ENCODE measurements around the gene PLCH1. TPM values are rescaled to one million over a fixed set of nuclear protein-coding genes. Genes with fewer than 3 reads are reported as not detected.

The PLCH1 gene
- total RNA-seq, 2 experiments from 2014 or later = 0.06 TPM; not detected in 1

- CTCF ChIA-PET (ENCODE audit: unreplicated experiment) = no interaction called here
- TF ChIP-seq EZH2phosphoT487 (IDR thresholded peaks at IDR 0.05; ENCODE audit: borderline replicate concordance, low read depth, low read length) (no peak), CTCF (conservative IDR thresholded peaks at IDR 0.05; ENCODE audit: low read length) (no peak)
- no peaks in the 10 kb centered on the region for H4K20me1 ChIP-seq (ENCODE audit: insufficient read depth, low read length)
- H3K4me2 ChIP-seq (ENCODE audit: low read length) = no peak overlapping the region
- H2AFZ ChIP-seq (ENCODE audit: low read length) = no peak overlapping the region
- no peaks in the 10 kb centered on the region for H3K9me3 ChIP-seq (ENCODE audit: low read length)
- no TSS peak for BruUV-seq (replicated peaks)
- no peak overlapping the region for H3K4me3 ChIP-seq (ENCODE audit: low read depth, low read length, poor library complexity, severe bottlenecking)
- no peaks in the 10 kb centered on the region for H3K4me1 ChIP-seq (ENCODE audit: insufficient read depth, low read length, poor library complexity, severe bottlenecking)
- no peaks in the 10 kb centered on the region for H3K79me2 ChIP-seq (ENCODE audit: insufficient read depth, low read depth, low read length)
- DNase-seq (ENCODE audit: low spot score) = no peak
- no peaks in the 10 kb centered on the region for H3K9me2 ChIP-seq (ENCODE audit: insufficient read depth, low read length)
- H3K36me3 ChIP-seq (ENCODE audit: insufficient read depth, low read length) = no peaks in the 10 kb centered on the region
- H3K27ac ChIP-seq (ENCODE audit: low read depth, low read length, poor library complexity, severe bottlenecking) = no peak overlapping the region
- intact Hi-C loops (cut with micrococcal nuclease; ENCODE audit: unreplicated experiment) = no loop called here
- POLR2A ChIA-PET = interaction anchor here (1.1 kb wide), 1 partner anchor 35 kb away, joined by 4 read pairs; no protein-coding TSS in a partner anchor
Measured at GRCh38 chr3:155428563-155428962, 316.3 kb downstream of the PLCH1 start.

DNA sequence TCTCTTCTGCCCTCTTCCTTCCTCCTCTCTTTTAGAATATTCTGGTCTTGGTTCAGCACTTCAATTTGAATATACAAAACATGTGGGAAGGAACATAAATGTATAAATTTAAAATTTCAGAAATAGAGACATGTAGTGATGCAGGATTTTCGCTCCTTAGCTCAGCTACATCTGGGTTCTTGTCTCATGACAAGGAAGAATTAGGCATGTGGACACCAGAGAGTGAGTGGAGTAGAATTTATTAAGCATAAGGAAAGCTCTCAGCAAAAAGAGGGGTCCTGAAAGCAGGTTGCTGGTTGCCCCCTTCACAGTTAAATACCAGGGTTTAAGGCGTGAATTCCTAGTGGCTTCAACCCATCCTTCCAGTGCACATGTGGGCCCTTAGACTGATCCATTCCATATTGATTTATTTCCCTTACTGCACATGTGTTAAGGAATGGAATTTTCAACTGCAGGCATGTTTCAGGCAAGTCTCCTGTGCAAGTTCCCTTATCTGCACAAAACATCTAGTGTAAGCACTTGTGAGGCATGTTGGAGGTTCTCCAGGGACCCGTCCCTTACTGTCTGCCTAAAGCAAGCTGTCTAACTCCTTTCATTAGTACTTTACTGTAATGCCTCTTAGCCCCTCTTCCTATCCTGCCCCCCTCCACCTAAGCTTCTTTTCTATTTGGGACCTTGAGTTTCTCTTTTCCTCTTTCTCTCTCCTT lies 318.2 kb downstream of the PLCH1 start:
- ChIA-PET POLR2A (no interaction called here), CTCF (ENCODE audit: unreplicated experiment) (no interaction called here)
- BruUV-seq (replicated peaks) = no TSS peak
- Histone ChIP-seq H3K9me3 (ENCODE audit: low read length) (no peaks in the 10 kb centered on the region), H4K20me1 (ENCODE audit: insufficient read depth, low read length) (no peaks in the 10 kb centered on the region), H3K4me2 (ENCODE audit: low read length) (no peak overlapping the region), H3K27ac (ENCODE audit: low read depth, low read length, poor library complexity, severe bottlenecking) (no peak overlapping the region), H3K79me2 (ENCODE audit: insufficient read depth, low read depth, low read length) (no peaks in the 10 kb centered on the region), H2AFZ (ENCODE audit: low read length) (no peak overlapping the region), H3K36me3 (ENCODE audit: insufficient read depth, low read length) (no peaks in the 10 kb centered on the region), H3K4me3 (ENCODE audit: low read depth, low read length, poor library complexity, severe bottlenecking) (no peak overlapping the region), H3K4me1 (ENCODE audit: insufficient read depth, low read length, poor library complexity, severe bottlenecking) (no peaks in the 10 kb centered on the region), H3K9me2 (ENCODE audit: insufficient read depth, low read length) (no peaks in the 10 kb centered on the region)
- TF ChIP-seq CTCF (conservative IDR thresholded peaks at IDR 0.05; ENCODE audit: low read length) (no peak), EZH2phosphoT487 (IDR thresholded peaks at IDR 0.05; ENCODE audit: borderline replicate concordance, low read depth, low read length) (no peak)
- no peak for DNase-seq (ENCODE audit: low spot score)
- intact Hi-C loops (cut with micrococcal nuclease; ENCODE audit: unreplicated experiment) = no loop called here

DNA sequence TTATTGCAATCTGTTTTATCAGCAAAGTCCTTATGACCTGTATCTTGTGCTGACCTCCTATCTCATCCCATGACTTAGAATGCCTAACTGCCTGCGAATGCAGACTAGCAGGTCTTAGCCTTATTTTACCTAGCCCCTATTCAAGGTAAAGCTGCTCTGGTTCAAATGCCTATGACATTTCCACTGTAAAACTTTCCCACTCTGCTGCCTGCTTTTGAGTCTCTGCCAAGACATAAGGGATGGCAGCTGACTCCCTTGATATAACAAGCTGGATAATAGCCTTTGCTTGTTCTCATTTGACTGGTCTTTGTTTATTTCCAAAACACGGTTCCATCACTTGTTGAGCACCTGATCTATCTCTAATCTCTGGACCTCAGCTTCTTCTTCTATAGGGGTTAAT lies 319.5 kb downstream of the PLCH1 start:
- intact Hi-C loops (cut with micrococcal nuclease; ENCODE audit: unreplicated experiment) = no loop called here
- POLR2A ChIA-PET = no interaction called here
- Histone ChIP-seq H3K4me3 (ENCODE audit: low read depth, low read length, poor library complexity, severe bottlenecking) (no peak overlapping the region), H3K9me3 (ENCODE audit: low read length) (no peaks in the 10 kb centered on the region), H2AFZ (ENCODE audit: low read length) (no peak overlapping the region), H3K27ac (ENCODE audit: low read depth, low read length, poor library complexity, severe bottlenecking) (no peak overlapping the region), H4K20me1 (ENCODE audit: insufficient read depth, low read length) (no peaks in the 10 kb centered on the region), H3K4me2 (ENCODE audit: low read length) (no peak overlapping the region), H3K79me2 (ENCODE audit: insufficient read depth, low read depth, low read length) (no peaks in the 10 kb centered on the region), H3K4me1 (ENCODE audit: insufficient read depth, low read length, poor library complexity, severe bottlenecking) (no peaks in the 10 kb centered on the region), H3K9me2 (ENCODE audit: insufficient read depth, low read length) (no peaks in the 10 kb centered on the region), H3K36me3 (ENCODE audit: insufficient read depth, low read length) (no peaks in the 10 kb centered on the region)
- CTCF ChIA-PET (ENCODE audit: unreplicated experiment) = no interaction called here
- no peak for DNase-seq (ENCODE audit: low spot score)
- TF ChIP-seq CTCF (conservative IDR thresholded peaks at IDR 0.05; ENCODE audit: low read length) (no peak), EZH2phosphoT487 (IDR thresholded peaks at IDR 0.05; ENCODE audit: borderline replicate concordance, low read depth, low read length) (no peak)
- BruUV-seq (replicated peaks) = no TSS peak

Data from OCI-LY7 (cell line).